Measurements from ENCODE around the gene ZYG11A.
A peak's percentile ranks its signal among the peaks of the same experiment; 100 is the strongest.

ZYG11A gene

DNA sequence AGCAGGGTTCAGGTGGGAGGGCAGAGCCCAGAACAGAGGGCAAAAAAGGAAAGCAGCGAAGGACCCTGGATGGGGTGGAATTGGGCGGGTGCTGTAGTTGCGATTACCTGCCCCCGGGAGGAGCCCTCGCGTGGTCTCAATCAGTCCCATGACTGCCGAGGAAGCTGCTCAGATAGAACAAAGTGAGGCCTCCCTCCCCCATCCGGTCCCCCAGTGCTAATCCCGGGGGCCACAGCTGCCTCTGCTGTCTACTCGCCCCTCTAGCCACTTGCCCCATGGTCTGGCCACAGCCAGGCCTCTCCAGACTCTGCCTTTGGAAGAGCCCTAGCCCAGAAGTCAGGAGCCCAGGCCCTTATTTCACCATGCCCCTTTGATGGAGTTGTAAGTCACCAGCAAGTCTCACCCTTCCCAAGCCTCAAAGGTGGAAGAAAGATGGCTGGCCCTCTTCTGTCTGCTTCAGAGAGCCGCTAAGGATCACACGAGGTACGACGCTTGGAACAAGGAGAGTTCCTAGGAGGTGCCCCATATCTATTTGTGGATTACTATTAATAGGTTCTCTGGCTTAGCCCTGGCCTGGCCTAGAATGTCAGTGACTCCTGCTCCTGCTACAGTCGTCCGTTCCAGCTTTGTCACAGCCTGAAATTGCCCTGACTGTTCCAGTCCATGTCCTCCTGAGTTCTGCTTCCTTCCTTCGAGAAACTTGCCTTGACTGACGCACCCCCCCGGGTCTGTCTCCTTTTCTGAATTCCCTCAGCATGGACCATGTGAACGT, 62.6 kb downstream of the ZYG11A start:
- Histone ChIP-seq H3K27me3 (ENCODE audit: insufficient read depth, low read length) (no peaks in the 10 kb centered on the region), H3K9me2 (ENCODE audit: low read depth, low read length) (no peaks in the 10 kb centered on the region), H4K20me1 (ENCODE audit: insufficient read depth, low read length) (no peaks in the 10 kb centered on the region), H3K27ac (ENCODE audit: low read depth, low read length, poor library complexity, severe bottlenecking) (no peak overlapping the region), H3K4me2 (ENCODE audit: low read length) (no peak overlapping the region), H3K4me1 (ENCODE audit: insufficient read depth, low read length, severe bottlenecking) (no peaks in the 10 kb centered on the region), H3K9ac (ENCODE audit: low read length) (no peak overlapping the region), H3K79me2 (ENCODE audit: insufficient read depth, low read length) (no peaks in the 10 kb centered on the region), H2AFZ (ENCODE audit: low read length) (no peak overlapping the region), H3K4me3 (ENCODE audit: low read depth, low read length, poor library complexity, severe bottlenecking) (no peak overlapping the region), H3K9me3 (ENCODE audit: low read length) (no peaks in the 10 kb centered on the region), H3F3A (ENCODE audit: insufficient read depth, low read length) (no peaks in the 10 kb centered on the region), H3K36me3 (ENCODE audit: insufficient read depth, low read length) (no peaks in the 10 kb centered on the region)
- TF ChIP-seq EZH2 (IDR thresholded peaks at IDR 0.05; ENCODE audit: borderline replicate concordance, low read length), result no peak
- TF ChIP-seq, protein P1, sequence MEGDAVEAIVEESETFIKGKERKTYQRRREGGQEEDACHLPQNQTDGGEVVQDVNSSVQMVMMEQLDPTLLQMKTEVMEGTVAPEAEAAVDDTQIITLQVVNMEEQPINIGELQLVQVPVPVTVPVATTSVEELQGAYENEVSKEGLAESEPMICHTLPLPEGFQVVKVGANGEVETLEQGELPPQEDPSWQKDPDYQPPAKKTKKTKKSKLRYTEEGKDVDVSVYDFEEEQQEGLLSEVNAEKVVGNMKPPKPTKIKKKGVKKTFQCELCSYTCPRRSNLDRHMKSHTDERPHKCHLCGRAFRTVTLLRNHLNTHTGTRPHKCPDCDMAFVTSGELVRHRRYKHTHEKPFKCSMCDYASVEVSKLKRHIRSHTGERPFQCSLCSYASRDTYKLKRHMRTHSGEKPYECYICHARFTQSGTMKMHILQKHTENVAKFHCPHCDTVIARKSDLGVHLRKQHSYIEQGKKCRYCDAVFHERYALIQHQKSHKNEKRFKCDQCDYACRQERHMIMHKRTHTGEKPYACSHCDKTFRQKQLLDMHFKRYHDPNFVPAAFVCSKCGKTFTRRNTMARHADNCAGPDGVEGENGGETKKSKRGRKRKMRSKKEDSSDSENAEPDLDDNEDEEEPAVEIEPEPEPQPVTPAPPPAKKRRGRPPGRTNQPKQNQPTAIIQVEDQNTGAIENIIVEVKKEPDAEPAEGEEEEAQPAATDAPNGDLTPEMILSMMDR (IDR thresholded peaks at IDR 0.05; ENCODE audit: low read length), result peak; percentile 44

DNA sequence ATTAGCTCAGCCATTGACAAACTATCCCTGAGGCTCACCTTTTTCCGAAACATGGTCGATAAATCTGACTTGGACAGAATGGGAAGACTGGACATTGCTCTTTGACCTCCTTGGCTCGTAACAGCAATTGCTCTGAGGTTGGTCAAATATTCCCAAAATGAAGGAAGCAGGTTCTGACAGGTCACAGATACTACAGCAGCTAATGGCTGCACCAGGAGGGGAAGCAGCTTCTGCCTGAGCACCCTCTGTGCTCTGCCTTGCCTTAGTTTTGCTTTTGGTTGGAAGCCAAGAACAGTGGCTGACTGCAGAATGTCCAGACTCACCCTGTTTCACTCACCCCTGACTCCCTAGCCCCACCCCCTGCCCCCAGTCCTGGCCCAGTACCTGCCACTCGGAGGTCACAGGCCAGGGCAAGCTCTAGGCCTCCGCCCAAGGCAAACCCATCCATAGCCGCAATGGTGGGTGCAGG, 63.6 kb downstream of the ZYG11A start:
- no peak overlapping the region for H2AFZ ChIP-seq (ENCODE audit: low read length)
- no peaks in the 10 kb centered on the region for H3K9me3 ChIP-seq (ENCODE audit: low read length)
- H3K79me2 ChIP-seq (ENCODE audit: insufficient read depth, low read length), result no peaks in the 10 kb centered on the region
- no peaks in the 10 kb centered on the region for H3K4me1 ChIP-seq (ENCODE audit: insufficient read depth, low read length, severe bottlenecking)
- no peaks in the 10 kb centered on the region for H3F3A ChIP-seq (ENCODE audit: insufficient read depth, low read length)
- H3K4me3 ChIP-seq (ENCODE audit: low read depth, low read length, poor library complexity, severe bottlenecking), result no peak overlapping the region
- H3K9ac ChIP-seq (ENCODE audit: low read length), result no peak overlapping the region
- TF ChIP-seq, protein P1 (IDR thresholded peaks at IDR 0.05; ENCODE audit: low read length), result no peak
- TF ChIP-seq EZH2 (IDR thresholded peaks at IDR 0.05; ENCODE audit: borderline replicate concordance, low read length), result no peak
- no peaks in the 10 kb centered on the region for H4K20me1 ChIP-seq (ENCODE audit: insufficient read depth, low read length)
- H3K9me2 ChIP-seq (ENCODE audit: low read depth, low read length), result no peaks in the 10 kb centered on the region
- no peak overlapping the region for H3K27ac ChIP-seq (ENCODE audit: low read depth, low read length, poor library complexity, severe bottlenecking)
- no peaks in the 10 kb centered on the region for H3K36me3 ChIP-seq (ENCODE audit: insufficient read depth, low read length)
- H3K4me2 ChIP-seq (ENCODE audit: low read length), result no peak overlapping the region
- H3K27me3 ChIP-seq (ENCODE audit: insufficient read depth, low read length), result no peaks in the 10 kb centered on the region

DNA sequence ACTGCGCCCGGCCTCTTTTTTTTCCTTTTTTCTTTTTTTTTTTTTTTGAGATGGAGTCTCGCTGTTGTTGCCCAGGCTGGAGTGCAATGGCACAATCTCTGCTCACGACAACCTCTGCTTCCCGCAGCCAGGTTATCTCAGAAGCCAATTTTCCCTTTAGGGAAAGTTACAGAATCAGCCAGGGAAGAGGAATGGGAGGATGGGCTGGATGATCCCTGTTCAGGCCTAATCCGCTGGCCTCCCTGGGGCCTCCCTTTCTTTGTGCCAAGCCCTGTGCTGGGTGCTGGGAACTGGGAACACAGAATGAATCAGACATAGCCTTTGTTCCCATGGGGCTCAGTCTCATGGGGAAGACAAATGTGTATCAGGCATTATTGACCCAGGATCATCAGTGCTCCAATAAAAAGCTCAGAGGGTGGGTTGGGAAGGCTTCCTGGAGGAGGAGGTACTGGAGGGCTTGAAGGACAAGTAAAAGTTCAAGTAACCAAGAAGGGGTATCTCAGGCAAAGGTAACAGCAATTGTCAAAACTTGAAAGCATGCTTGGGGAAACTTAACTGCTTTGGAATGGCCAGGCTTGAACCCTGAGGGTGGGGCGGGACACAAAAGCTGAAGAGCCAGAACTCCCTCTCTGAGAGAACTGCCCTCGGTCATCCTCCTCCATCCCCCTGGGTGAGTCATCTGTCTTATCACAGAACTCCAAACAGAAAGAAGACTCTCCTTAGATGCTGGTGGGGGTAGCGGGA, 64.7 kb downstream of the ZYG11A start:
- Histone ChIP-seq H3K4me2 (ENCODE audit: low read length) (no peak overlapping the region), H3K9me2 (ENCODE audit: low read depth, low read length) (no peaks in the 10 kb centered on the region), H3K9ac (ENCODE audit: low read length) (no peak overlapping the region), H3K79me2 (ENCODE audit: insufficient read depth, low read length) (no peaks in the 10 kb centered on the region), H4K20me1 (ENCODE audit: insufficient read depth, low read length) (no peaks in the 10 kb centered on the region), H3K9me3 (ENCODE audit: low read length) (no peaks in the 10 kb centered on the region), H3K27ac (ENCODE audit: low read depth, low read length, poor library complexity, severe bottlenecking) (no peak overlapping the region), H3K4me3 (ENCODE audit: low read depth, low read length, poor library complexity, severe bottlenecking) (no peak overlapping the region), H3K4me1 (ENCODE audit: insufficient read depth, low read length, severe bottlenecking) (no peaks in the 10 kb centered on the region), H3F3A (ENCODE audit: insufficient read depth, low read length) (no peaks in the 10 kb centered on the region), H3K36me3 (ENCODE audit: insufficient read depth, low read length) (no peaks in the 10 kb centered on the region), H2AFZ (ENCODE audit: low read length) (no peak overlapping the region), H3K27me3 (ENCODE audit: insufficient read depth, low read length) (no peaks in the 10 kb centered on the region)
- TF ChIP-seq EZH2 (IDR thresholded peaks at IDR 0.05; ENCODE audit: borderline replicate concordance, low read length), result no peak
- TF ChIP-seq, protein P1 (IDR thresholded peaks at IDR 0.05; ENCODE audit: low read length), result no peak
